ENCODE results near the gene TCF20.

DNA sequence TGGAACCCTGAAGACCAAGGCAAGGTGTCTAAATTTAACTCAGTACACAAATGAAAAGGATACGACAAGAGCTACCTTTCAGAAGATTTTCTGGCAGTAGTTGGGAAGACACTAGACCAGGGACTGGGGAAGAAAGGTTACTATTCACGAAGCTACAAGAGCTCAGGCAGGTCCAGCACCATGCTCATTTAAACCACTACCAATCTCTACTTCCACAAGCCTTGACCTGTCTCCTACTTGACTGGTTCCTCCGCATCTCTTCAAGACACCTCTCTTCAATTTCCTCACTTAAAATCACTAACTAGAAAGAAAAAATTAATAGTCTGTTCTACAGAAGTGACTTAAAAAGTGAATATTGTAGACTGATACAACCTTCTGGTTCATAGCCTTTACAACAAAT, 22.9 kb downstream of the TCF20 start:
- TF ChIP-seq, protein P1, sequence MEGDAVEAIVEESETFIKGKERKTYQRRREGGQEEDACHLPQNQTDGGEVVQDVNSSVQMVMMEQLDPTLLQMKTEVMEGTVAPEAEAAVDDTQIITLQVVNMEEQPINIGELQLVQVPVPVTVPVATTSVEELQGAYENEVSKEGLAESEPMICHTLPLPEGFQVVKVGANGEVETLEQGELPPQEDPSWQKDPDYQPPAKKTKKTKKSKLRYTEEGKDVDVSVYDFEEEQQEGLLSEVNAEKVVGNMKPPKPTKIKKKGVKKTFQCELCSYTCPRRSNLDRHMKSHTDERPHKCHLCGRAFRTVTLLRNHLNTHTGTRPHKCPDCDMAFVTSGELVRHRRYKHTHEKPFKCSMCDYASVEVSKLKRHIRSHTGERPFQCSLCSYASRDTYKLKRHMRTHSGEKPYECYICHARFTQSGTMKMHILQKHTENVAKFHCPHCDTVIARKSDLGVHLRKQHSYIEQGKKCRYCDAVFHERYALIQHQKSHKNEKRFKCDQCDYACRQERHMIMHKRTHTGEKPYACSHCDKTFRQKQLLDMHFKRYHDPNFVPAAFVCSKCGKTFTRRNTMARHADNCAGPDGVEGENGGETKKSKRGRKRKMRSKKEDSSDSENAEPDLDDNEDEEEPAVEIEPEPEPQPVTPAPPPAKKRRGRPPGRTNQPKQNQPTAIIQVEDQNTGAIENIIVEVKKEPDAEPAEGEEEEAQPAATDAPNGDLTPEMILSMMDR (conservative IDR thresholded peaks at IDR 0.05; ENCODE audit: low read length), result no peak
- TF ChIP-seq EZH2phosphoT487 (IDR thresholded peaks at IDR 0.05; ENCODE audit: borderline replicate concordance), result no peak

All from Loucy (cell line).